OCI-M1 (cell line): ENCODE data around the gene SORBS1.

Experiments used
- DNase-seq: peaks from one replicate; lab custom pipeline; 2025; lab: John Stamatoyannopoulos, UW

Gene SORBS1

DNA sequence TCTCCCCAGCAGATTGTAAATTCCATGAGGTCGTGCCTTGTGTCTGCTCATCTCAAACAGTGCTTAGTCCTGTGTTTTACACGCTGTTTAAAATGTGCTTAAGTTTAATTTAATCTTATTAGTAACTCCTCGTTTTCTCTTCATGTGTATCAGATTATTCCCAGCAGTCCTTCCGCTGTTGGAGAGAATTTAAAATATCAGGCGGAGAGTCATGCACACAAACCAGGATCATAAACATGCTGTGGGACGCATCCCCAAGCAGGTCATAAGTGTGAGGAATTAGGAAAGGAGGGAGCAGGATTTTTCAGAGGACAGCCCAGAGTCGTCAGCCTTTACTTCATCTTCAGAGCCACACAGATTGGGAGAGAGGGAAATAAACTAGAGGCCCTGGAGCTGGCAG, 4.2 kb upstream of the SORBS1 start:
- DNase-seq = no peak

DNA sequence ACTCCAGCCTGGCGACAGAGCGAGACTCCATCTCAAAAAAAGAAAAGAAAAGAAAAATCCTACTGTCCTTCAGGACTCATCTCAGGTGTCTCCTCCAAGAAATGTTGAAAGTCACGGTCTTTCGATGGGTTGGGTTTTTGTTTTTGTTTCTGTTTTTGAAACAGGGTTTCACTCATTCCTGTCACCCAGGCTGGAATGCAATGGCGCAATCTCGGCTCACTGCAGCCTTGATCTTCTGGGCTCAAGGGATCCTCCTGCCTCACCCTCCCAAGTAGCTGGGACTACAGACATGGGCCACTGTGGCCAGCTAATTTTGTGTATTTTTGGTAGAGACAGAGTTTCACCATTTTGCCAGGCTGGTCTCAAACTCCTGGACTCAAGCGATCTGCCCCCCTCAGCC, 3.1 kb upstream of the SORBS1 start:
- no peak for DNase-seq

DNA sequence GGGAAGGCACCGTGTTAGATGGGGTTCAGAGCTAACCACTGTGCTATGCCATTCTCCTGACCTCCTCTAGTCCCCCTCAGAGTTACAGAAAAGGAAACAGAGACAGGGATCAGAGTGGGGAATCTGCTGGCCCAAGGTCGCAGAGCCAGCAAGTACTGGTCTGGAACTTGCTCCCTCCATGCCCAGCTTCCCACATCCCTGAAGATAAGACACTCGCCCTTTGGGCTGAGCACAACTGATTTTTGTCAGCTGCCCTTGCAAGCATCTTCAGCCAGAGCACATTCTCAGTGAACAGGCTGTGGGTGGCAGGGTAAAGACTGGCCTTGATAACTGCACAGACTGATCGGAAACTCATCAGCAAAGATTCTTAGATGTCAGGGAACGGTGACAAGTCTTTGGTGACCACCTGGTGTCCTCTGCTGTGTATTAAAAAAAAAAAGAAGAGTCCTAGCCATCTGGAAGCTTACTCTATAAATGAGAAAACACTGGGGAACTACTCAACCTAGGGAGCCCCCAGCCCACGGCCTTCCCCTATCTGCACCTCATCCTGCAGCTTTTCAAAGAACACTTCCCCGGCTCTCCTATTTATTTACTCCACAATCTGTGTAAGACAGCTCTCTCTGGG, 1.3 kb upstream of the SORBS1 start:
- DNase-seq = no peak

DNA sequence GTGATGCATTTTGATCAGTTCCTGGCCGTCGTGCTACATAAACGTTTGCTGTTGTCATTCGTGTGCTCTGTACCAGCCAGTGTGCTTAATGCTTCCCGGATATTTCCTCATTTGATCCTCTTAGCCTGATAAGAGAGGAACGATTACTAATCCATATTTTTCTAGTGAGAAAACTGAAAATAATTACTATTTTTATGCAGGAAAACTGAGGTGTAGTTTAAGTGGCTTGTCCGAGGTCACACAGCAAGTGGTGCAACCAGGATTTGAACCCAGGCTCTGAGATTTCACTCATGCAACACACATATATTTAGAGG, 650 bp upstream of the SORBS1 start:
- no peak for DNase-seq

DNA sequence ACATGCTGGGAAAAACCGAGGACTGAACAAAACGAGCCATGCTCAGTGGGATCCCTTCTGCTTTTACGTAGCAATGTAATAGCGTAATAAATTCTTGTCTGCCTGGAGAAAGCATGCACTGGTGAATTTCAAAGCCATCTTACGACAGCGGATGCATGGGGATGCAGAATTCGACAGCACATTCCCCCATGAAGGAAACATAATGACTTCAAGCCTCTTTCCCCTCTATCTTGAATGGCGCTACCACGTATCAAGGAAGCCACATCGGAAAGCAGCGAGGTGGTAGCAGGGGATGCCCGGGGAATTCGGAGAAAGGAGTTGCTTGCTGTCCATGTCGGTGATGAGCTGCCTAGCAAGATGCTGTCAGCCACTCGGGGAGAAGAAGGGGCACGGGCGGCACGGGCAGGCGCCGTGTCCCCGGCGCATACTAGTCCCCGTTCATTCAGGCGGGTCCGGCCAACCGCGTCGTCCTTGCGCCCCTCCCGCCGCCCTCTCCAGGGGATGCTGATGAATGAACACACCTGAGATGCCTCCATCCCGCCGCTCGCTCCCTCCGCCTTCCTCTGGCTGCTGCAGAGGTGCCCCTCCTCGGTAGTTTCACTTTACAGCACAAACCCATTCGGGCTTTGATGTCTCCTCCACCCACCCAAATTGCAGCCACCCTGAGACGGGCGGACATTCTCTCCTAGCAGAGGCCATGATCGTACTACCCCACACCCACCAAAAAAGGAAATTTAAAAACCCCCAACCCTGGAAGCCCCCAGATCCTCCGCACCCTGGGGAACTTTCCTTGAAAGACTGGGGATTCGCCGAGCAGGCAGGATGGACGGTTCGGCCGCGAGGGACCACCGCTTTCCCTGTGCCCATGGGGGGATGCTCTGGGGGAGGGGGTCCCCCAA, 644 bp downstream of the SORBS1 start:
- DNase-seq = peak; percentile 51

DNA sequence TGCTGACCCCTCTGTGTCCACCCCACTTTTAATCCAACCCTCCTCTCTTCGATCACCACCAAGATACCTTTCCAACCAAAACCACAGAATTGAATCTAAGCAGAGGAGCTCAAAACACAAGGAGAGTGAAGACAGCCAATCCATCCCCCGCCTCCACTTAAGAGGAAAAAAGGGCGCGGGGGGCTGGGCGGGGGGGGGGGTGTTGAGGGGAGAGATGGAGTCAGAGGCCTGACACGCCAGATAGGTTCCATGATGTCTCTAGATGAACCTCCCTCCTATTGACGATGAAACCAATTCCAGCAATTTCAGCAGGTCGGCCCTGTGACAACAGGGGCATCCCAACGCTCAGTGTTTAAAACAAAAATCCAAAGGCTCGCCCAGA, 1.3 kb downstream of the SORBS1 start:
- no peak for DNase-seq

DNA sequence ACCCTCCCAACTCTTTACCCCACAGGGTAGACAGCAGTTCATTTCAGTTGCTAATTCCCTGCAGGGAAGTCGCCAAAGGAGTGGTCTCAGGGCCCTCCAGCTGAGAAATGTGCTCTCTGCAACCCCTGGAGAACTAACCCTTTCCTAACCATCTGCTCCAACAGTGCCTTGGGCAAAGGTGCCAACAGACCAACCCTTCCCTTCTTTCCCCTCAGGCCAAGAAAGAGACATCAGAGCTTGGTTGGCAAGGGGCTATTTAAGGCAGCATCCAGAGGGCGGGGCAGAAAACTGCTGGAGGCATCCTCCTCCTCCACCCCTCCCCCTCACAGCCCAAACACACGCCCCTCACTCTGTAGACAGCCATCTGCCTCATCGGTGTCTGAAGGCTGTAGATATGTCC, 1.7 kb downstream of the SORBS1 start:
- DNase-seq = peak; percentile 24

DNA sequence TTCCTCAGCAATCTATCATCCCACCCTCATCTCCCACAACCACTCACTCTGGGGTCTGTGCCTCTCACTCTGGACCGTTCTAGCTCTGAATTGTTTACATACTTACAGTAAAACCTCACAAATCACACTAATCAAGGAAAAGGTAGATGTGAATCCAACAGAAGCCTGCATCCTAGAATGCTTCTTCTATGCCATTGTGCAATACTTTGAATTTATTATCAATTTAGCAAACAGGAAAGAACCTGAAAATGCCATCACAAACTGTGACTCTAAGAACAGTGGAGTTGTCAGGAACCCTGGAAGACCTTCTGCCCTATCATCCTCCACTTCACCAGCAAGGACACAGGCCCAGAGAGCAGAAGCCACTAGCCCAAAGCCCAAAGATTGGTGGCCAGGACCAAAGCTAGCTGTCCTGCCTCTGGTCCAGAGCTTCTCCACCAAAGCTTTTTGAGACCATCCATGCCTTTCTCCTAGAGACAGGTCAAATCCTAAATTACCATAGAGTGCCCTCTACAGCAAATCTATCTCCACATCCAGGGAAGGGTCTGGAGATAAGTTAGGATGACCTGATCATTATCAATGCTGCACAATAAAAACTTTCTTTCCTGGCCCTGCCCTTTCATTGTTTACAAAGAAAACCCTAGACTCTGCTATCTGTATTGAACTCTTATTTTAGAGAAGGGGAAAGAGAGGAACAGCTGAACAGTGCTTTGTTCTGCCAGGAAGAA, 2.4 kb downstream of the SORBS1 start:
- DNase-seq = peak; percentile 55

DNA sequence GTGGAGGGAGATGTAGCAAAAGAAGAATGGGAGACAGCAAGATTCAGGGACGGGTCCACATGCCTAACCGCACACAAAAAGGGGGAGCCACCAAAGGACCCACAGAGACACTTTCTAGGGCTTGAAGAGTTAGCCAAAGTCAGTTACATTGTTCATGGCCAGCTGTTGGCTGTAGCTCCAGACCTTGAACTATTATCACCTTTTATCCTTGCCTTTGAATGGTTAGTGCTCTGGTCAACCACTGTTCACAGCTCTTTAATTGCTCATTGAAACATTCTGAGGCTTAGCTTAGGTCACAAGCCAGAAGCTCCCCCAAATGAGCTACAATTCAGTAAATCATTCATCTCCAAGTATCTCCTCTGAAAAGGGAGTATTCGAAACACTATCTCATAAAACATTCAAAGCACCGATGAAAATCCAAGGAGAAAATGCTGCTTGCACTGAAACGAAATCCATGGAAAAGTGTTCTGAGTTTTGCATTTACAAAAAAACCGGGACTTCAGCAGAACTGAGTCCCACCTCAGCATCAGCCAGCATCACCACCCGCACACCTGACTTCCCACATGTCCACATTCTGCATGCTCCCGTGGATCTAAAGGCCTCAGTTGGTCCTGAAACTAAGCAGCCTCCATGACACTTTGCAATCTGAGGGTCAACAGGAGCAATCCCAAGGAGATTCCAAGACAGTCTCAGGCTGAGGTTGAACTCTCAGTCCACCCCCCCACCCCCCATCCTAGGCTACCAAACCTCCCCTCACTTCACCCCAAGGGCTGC, 4.0 kb downstream of the SORBS1 start:
- DNase-seq = no peak

DNA sequence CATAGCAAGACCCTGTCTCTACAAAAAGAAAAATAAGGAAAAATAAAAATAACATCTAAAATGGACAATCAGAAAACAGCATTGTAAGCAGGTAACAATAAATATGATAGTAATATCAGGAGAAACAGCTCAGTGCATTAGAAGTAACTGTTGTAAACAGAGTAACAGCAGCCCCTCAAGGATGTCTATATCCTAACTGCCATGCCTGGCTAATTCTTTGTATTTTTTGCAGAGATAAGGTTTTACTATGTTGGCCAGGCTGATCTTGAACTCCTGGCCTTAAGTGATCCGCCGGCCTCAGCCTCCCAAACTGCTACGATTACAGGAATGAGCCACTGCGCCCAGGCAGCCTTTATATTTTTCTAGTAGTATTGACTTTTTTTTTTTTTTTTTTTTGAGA, 7.5 kb downstream of the SORBS1 start:
- DNase-seq = no peak

DNA sequence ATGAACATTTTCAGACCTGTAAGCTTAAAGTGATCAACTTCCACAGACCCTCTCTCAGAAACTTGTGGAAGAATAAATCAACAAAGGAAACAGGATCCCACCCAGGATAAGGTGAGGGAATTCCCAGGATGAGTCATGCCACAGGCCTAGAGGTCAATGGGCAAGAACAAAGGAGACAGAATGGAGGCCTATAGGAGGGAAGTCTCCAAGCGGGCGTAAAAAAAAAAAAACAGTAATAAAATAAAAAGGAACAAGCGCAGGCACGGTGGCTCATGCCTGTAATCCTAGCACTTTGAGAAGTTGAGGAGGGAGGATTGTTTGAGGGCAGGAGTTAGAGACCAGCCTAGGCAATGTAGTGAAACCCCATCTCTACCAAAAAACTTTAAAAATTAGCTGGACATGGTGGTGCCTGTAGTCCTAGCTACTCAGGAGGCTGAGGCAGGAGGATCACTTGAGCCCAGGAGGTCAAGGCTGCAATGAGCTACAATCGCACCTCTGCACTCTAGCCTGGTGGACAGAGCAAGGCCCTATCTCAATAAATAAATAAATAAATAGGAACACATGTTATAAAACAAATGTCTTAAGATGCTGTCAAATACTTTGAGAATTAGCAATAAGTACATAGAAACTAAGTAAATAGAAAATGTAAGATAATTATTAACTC, 8.4 kb downstream of the SORBS1 start:
- no peak for DNase-seq

DNA sequence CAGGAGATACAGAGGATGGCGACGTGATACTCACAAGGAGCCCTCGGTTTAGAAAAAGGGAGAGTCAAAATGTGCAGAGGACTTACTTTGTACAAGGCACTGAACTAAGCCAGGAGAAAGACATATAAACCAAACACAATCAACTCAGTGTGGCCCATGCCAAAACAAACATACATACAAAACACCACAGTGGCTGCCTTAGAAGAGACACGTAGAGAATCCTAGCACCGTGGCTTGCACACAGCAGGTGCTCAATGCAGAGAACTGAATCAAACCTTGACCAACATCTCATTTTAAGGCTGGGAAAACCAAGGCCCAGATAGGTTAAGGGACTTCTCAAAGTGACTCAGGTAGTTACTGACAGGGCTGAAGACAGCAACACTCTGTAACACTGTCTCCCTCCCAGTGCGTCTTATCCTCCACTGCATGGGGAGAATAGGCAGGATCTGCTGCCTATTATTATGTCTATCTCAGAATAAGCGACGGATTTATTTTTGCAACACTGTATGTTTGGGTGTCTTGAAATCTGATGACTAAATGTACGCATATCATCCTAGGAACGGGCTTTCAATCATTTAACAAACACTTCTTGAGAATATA, 11.0 kb downstream of the SORBS1 start:
- DNase-seq = no peak

DNA sequence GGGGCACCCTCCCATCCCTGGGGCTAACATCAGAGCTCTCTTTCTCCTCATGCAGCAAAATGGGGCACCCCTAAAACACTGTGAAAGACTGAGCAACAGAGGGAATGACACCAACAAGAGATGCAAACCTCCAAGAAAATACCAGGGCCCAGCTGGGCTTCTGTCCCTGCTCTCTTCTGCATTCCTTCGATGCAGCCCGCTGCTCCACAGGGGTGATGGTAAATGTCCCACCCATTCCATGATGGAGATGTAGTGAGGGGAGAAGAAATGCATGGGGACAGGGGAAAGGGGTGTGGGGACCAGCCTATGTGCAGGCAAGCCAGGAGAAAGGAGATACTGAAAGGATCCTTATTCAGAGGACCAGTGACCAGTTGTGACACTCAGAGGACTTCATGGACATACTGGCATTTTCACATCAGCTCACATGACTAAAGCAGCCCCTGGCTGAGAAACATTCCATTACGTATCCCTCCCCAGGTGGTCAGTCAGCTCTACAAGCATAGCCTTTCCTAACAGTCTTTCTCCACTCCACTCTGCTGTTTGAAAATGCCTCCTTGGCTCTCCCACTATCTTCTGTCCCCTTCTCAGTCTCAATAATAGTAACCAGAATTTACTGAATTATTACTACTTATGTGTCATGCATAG, 13.3 kb downstream of the SORBS1 start:
- DNase-seq = no peak

DNA sequence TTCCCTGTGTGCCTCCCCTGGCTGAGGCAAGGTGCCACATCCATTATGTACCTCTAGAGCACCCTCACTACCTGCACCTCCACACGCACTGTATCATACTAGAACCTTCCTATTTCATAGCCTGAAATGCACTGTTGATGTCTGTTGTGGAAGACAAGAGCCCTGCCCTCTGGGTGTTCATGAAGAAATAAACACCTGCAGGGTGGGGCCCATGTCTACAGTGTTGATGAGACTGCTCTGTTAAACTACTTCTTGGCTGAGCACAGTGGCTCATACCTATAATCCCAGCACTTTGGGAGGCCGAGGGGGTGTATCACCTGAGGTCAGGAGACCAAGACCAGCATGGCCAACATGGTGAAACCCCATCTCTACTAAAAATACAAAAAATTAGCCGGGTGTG, 14.0 kb downstream of the SORBS1 start:
- no peak for DNase-seq

DNA sequence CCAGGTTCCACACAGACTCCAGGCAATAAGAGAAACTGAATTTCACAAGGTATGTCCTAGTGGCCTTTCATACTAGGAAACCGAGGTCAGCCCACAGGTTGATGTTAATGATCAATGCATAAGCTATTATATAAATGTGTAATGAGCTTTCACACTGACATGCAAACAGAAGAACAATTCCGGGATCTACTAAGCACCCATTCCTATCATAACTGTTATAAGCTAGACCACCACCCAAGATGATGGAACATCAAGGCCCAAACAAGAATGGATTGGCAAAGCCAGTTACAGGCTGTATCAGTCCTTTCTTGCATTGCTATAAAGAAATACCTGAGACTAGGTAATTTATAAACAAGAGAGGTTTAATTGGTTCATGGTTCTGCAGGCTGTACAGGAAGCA, 15.2 kb downstream of the SORBS1 start:
- DNase-seq = no peak

DNA sequence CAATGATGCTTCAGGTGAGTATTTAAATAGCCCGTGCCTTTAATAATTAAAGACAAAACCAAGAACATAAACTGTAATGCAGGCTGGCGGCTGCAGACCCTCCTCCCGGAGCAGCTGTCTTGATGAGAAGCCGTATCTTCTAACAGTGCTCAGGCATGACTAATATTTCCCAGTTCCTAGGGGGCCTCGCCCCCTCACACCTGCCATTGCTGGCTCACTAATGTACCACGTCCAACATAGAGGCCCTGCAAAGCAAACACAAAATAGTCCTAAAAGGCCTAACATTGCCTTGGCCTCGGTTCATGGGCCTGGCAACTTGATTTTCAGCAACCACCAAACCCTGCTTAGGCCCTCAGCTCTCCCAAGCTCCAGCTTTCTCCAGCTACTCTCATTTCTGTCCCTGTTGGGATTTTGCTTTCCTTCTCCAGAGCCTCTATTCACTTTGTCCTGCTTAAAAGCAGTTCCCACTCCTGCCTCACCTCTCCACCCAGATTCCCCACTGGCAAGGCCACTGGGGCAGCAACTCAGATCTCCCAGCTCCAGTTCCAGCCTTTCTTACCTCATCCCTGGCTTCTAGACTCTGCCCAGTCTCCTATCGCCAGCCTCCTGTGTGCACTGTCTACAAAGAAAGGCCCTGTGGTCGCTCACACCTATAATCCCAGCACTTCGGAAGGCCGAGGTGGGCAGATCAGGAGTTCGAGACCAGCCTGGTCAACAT, 16.2 kb downstream of the SORBS1 start:
- no peak for DNase-seq

DNA sequence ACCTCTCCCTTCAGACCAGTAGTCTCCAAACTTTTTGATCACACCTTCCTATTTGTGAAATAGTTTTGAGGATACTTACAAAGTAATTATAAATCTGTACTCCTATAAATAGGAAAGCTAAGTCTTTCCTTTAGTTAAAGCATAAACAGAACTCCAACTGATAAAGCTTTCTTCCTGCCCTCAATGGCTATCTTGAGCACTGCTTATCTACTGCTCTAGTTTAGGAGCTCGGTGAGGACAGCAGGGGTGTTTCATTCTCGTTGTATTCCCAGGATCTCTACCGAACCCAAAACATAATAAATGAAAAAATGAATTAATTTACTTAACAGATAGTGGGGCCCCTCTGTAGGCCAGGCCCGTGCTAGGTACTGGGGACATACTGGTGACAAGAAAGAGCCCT, 17.7 kb downstream of the SORBS1 start:
- DNase-seq = peak; percentile 55

DNA sequence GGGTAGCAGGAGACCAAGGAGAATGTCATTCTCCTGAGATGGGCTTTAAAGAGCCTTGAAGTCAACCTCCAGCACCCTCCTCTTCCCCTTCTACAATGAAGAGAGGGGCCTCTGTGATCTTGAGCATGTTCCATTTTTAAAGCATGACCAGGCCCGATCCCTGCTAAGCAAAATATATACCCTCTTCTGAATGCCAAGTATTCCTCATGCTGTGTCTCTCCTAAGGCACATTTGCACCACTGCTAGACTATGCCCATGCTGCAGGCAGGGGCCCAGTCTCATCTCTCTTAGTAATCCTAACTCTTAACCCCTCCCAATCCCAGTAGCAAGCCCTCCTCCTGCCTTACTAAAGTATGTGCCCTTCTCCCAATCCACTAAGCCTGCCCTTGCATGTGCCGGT, 18.4 kb downstream of the SORBS1 start:
- DNase-seq = no peak

DNA sequence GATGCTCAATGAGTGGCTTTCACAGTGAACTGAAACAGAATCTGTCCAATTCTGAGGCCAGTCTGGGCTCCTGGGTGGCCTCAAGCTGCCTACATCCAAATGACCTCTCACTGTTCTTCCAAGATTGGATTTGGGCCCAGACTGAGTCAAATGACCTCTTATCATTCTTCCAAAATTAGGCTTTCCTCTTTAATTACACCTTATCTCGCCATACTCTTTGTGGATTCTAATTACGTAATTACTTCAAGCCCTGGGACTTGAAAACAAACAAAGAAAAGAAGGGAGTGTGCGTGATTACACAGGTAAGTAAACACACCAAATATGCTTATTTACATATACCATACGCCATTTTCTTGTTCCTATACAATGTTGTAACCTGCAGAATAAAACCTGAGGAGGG, 18.8 kb downstream of the SORBS1 start:
- peak; percentile 22 for DNase-seq

DNA sequence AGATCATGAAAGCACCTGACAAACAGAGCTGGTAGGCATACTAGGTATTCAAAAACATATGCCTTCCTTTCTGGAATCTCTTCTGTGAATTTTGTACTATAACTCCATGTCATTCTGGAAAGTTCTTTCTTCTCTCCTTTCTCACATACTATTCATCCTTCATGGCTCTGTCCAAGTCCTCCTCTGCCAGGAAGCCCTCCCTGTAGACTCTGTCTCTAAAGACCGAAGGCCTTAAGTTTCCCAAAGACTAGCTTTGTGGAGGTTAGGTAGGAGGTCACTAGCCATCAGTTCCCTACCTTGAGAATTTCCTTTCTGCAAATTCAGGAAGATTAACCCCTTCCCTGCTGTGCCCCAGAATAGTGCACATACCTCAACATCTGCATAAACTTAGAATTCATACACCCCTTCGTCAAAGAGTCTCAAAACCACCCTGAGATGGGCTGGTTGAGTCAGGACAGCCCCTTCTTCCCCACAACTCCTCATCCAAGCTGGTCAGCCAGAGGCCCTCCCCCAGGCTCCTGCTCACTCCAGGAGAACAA, 20.6 kb downstream of the SORBS1 start:
- no peak for DNase-seq
